Right lobe of liver (tissue), 4 donors: ENCODE measurements around the gene CD274.

Experiments
- POLR2A ChIP-seq: fragments of 450-650 bp; IDR thresholded peaks from one replicate; pipeline ENCODE4 v1.6.1; 2017; ENCODE audit warnings: antibody characterized with exemption, mild to moderate bottlenecking
- TF ChIP-seq, protein P1 (sequence below), 4 donors: fragments of 200-600 bp in 3 of 4; fragments of 450-650 bp in 1 of 4; IDR thresholded peaks; one replicate each; pipeline versions ENCODE4 v1.5.1 to v1.8.0; 2016 to 2022; ENCODE audit warnings: antibody characterized with exemption in 4 of 4, mild to moderate bottlenecking in 2 of 4
- donor health status: DM: no; HTN: no; CAD: no.
- donor health status: DM: no; HTN: no; CAD: no.
- donor health status: DM: no; HTN: yes; CAD: no.

DNA sequence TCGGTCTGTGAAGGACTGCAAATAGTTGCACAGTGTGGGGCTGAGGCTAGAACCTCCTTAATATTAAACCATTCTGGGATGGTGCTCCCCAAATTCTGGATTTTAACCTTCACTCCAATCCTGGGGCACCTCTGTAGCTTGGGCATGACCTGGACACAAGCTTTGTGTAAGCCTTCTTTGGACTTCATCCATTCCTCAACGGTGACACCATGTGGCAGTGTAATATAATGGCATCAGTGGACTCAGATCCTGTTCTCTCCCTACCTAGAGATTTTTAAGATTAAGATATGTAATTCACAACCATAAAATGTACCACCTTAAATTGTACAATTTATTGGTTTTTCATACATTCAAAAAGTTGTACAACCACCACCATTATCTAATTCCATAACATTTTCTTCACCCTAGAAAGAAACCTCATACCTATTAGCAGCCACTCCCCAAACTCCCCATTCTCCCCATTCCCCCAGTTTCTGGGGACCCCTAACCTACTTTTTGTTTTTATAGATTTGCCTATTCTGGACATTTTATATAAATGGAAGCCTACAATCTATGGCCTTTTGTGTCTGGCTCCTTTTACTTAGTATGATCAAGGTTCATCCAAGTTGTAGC, 7.8 kb upstream of the CD274 start:
- TF ChIP-seq, protein P1, sequence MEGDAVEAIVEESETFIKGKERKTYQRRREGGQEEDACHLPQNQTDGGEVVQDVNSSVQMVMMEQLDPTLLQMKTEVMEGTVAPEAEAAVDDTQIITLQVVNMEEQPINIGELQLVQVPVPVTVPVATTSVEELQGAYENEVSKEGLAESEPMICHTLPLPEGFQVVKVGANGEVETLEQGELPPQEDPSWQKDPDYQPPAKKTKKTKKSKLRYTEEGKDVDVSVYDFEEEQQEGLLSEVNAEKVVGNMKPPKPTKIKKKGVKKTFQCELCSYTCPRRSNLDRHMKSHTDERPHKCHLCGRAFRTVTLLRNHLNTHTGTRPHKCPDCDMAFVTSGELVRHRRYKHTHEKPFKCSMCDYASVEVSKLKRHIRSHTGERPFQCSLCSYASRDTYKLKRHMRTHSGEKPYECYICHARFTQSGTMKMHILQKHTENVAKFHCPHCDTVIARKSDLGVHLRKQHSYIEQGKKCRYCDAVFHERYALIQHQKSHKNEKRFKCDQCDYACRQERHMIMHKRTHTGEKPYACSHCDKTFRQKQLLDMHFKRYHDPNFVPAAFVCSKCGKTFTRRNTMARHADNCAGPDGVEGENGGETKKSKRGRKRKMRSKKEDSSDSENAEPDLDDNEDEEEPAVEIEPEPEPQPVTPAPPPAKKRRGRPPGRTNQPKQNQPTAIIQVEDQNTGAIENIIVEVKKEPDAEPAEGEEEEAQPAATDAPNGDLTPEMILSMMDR (IDR thresholded peaks at IDR 0.05): peak; percentile 45 to 65 (median 62)
- no peak for TF ChIP-seq POLR2A
